ENCODE results near the gene PIGU.
A peak's percentile ranks its signal among the peaks of the same experiment; 100 is the strongest.
"Not testable (repeated sequence)": the region's sequence is repeated elsewhere in the genome, so short reads cannot be mapped to it uniquely, and the experiment has no call there.

Gene PIGU

GRCh38 chr20:34661811-34662210 lies 15.1 kb downstream of the PIGU start:
- peak; percentile 63 for DNase-seq (ENCODE audit: low read depth)

DNA sequence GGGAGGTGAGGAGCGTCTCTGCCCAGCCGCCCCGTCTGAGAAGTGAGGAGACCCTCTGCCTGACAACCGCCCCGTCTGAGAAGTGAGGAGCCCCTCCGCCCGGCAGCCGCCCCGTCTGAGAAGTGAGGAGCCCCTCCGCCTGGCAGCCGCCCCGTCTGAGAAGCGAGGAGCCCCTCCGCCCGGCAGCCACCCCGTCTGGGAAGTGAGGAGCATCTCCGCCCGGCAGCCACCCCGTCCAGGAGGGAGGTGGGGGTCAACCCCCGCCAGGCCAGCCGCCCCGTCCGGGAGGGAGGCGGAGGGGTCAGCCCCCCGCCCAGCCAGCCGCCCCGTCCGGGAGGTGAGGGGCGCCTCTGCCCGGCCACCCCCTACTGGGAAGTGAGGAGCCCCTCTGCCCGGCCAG lies 18.2 kb downstream of the PIGU start:
- DNase-seq (ENCODE audit: low read depth), result not testable (repeated sequence)

GRCh38 chr20:34654207-34654744 lies 22.6 kb downstream of the PIGU start:
- DNase-seq (ENCODE audit: low read depth), result no peak

GRCh38 chr20:34651200-34651599 lies 25.7 kb downstream of the PIGU start:
- no peak for DNase-seq (ENCODE audit: low read depth)

DNA sequence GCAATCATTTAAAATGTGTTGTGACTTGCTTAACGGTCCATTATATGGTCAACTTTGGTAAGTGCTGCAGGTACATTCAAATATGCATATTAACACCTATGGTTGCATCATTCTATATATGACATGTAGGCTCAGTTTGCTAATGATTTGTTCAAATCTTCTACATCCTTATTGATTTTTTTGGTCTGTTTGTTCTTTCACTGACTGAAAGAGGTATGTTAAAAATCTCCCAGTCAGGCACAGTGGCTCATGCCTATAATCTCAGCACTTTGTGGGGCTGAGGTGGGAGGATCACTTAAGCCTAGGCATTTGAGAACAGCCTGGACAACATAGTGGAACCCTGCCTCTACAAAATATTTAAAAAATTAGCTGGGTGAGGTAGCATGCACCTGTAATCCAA lies 29.2 kb downstream of the PIGU start:
- no peak for DNase-seq (ENCODE audit: low read depth)

DNA sequence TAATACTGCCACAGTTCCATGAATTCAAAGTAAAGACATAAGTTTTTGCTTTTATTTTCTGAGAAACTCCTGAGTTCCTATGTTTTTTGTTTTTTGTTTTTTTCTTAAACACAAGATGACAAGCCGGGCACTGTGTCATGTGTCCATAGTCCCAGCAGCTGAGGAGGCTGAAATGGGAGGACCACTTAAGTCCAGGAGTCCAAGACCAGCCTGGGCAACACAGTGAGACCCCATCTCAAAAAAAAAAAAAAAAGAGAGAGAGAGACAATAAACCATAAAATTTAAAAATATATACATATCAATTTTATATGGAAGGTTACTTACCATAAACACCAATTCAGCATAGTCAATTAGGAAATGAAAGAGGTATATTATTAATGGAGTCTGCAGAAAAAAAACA lies 31.9 kb downstream of the PIGU start:
- no peak for DNase-seq (ENCODE audit: low read depth)

DNA sequence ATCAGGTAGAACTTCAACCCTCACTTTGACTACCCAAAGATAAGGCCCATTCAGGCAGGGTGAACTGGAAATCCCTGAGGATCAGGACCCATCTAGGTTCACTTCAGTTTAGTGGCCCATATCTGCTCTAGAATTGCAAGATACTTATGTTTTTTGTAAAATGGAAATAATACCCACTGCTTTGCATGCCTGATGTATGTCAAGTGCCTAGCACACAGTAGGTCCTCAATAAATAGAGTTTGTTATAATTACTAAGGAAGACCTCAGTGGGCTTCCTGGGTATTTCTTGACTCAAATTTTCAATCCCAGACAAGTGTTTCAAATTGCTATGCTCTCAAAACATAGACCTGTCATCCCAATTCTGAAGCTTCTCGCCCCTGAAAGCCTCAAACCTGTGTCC lies 32.5 kb downstream of the PIGU start:
- no peak for DNase-seq (ENCODE audit: low read depth)

GRCh38 chr20:34643928-34644327 lies 33.0 kb downstream of the PIGU start:
- DNase-seq (ENCODE audit: low read depth), result peak; percentile 83

DNA sequence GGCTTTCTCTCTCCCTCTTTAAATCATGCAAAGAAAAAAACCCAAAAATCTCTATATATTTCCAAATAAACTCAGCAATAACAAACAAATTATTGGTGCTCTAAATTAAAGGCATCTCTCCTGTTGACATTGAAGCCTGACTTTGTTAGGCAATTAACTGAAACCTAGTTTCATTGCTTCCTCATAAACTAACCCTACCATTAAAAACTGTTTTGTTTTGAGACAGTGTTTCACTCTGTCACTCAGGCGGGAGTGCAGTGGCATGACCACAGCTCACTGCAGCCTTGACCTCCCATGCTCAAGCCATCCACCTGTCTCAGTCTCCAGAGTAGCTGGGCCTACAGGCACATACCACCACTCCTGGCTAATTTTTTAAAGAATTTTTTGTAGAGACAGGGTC lies 34.9 kb downstream of the PIGU start:
- DNase-seq (ENCODE audit: low read depth), result no peak

DNA sequence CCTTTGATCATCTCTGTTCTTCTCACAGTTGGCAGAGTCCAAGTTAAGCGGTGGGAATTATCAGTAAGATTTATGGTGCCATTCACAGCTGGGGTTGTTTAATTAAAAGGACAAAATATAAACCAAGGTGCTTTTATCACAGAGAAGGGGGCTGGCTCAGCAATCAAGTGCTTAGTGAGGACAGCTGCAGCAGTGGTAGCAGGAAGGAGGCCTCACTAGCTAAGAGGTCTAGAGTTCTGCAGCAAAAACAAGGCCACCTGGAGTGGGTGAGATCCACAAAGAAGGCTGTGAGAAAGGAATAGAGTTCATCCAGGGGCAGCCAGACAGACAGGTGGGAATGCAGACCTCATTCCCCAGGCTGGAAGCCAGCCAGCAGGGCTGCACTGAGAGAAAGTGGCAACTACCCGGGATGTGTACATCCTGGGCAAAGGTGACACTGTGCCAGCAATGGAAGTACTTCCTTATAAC lies 37.1 kb downstream of the PIGU start:
- DNase-seq (ENCODE audit: low read depth), result no peak

- DNase-seq (ENCODE audit: low read depth), result no peak
Measured at GRCh38 chr20:34638532-34638931, 38.4 kb downstream of the PIGU start.

DNA sequence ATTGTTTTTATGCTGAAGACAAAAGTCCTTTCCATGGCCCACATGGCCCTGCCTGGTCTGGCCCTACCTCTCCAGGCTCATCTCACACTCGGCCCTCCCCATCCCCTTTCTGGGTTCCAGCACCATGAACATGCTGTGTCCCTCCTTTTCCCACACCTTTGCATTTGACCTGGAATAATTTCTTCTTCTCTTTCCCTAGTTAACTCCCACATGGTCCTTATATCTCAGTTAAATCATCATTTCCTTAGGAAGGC lies 38.9 kb downstream of the PIGU start:
- no peak for DNase-seq (ENCODE audit: low read depth)

- DNase-seq (ENCODE audit: low read depth), result peak; percentile 80
Measured at GRCh38 chr20:34637245-34638038, 39.5 kb downstream of the PIGU start.

DNA sequence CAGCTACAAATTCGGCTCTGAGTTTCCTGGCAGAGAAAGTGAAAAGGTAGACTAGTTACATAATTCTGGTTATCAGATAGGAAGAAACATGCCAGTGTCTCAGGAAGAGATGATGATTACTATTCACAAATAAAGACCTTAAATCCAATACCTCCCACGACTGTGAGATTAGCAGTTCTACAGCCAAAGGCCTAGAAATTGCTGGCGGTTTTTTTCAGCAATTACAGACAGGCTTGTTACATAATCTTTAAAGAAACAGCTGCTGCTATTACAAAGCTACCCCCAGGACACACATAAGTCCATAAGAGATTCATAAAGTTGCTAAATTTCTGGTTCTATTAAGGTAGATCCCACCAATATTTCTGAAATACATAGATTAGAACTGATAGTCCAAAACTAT lies 40.2 kb downstream of the PIGU start:
- DNase-seq (ENCODE audit: low read depth), result no peak

- no peak for DNase-seq (ENCODE audit: low read depth)
Measured at GRCh38 chr20:34634392-34634791, 42.5 kb downstream of the PIGU start.

DNA sequence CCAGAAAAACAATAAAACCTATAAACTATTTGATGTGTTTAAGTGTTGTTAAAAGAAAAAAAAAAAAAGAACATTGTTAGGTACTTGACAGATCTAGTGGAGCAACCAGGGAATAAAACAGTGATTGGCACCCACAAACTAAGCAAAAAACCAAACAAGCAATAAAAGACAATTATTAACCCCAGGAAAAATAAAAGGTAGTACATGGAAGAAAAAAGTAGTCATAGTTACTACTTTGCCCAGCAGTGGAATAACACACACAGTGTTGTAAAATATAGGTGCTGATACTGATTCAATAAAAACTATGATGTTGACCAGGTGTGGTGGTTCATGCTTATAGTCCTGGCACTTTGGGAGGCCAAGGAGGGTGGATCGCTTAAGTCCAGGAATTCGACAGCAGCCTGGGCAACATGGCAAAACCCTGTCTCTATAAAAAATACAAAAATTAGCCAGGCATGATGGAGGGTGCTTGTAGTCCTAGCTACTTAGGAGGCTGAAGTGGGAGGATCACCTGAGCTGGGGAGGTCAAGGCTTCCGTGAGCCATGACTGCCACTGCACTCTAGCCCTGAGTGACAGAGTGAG lies 43.9 kb downstream of the PIGU start:
- DNase-seq (ENCODE audit: low read depth), result no peak

GRCh38 chr20:34629904-34630303 lies 47.0 kb downstream of the PIGU start:
- DNase-seq (ENCODE audit: low read depth), result no peak

DNA sequence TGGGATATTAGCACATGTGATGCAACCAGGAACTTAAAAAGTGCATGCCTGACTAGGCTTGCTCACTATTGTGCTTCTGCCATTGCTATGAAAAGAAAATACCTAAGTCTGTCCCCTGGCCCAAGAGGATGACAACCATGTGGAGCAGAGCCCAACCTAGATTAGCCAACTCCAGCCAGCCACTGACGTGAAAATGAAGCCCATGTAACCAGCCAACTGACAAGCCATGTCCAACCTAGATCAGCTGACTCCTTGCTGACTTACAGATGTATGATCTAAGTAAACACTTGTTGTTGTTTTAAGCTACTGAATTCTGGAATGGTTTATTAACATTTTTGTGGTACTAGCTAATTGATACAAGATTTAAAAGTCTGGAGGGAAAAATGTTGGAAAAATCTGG lies 47.5 kb downstream of the PIGU start:
- DNase-seq (ENCODE audit: low read depth), result peak; percentile 36

GRCh38 chr20:34628026-34628425 lies 48.9 kb downstream of the PIGU start:
- no peak for DNase-seq (ENCODE audit: low read depth)

GRCh38 chr20:34627458-34627857 lies 49.4 kb downstream of the PIGU start:
- DNase-seq (ENCODE audit: low read depth), result no peak

DNA sequence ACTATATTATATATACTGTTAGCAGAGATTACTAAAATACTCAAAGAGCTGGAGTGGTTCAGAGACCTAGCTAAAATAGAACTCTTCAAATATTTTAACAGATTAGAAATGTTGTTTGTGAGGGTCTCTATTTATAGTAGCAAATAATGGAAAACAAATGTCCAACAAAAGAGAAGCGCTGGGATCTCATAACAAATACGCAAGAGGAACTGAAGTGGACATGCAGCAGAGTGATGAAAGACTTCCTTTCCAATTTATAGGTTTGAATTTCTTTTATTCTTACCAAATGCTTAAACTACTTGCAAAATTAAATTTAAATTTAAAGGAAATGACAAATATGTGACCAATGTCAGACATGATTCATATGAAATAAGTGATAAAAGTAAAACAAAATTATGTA lies 49.9 kb downstream of the PIGU start:
- no peak for DNase-seq (ENCODE audit: low read depth)

DNA sequence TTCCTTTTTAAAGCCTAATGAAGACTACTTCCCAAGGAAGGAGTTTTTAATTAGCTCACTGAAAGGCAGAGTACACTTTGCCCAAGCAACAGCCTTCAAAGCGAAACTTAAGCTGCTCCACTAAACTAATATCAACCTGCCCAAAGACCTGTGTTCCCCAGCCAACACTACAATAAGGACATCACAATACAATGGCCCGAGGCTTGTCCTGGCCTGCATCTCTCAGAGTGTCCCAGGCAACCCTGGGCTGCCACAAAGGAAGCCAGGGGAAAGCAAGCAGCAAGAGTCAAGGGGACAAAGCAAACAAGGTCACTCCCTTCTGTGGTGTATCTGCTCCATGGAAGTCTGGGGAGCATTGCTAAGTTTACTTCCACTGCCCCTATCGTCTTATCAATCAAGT lies 52.3 kb downstream of the PIGU start:
- DNase-seq (ENCODE audit: low read depth), result no peak

DNA sequence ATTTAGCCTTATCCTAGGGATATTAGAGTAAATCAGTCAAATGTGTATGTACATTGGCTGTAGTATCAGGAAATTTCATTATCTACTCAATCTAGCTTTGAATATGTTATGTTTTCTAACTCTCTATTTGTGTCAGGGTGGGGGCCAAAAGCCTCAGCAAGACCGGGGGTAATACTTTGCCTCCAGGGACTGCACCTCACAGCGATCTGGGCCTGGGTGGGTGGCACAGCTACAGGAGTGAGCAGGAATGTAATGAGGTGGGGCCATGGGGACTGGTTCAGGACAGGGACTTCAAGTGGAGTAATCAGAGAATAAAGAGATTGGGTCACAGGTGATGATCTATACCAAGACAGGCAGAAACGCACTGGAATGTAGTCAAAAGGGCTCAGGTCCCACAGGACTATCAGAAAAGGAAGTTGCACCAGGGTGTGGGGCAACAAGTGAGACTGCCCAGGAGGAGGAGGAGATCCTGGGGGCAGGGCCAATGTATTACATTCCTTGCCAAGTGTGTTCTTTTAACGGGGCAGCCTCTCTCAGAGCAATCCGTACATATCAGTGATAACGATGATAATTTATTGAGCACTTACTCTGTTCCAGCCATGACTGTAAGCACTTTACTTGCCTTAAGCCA lies 54.0 kb downstream of the PIGU start:
- no peak for DNase-seq (ENCODE audit: low read depth)

All from EH (cell line).